ENCODE measurements around the gene ACOXL.

The ACOXL gene

GRCh38 chr2:110746586-110747521, 14.5 kb downstream of the ACOXL start:
- TF ChIP-seq CTCF (IDR thresholded peaks at IDR 0.05; ENCODE audit: control insufficient read depth, extremely low read depth, insufficient read depth) = no peak
- DNase-seq (ENCODE audit: low read depth) = no peak
- H3K4me3 ChIP-seq (ENCODE audit: low read depth, low read length) = peak overlapping the region; percentile 2; the same call in 1 of the 2 replicates

GRCh38 chr2:110747522-110748488, 15.4 kb downstream of the ACOXL start:
- TF ChIP-seq CTCF (IDR thresholded peaks at IDR 0.05; ENCODE audit: control insufficient read depth, extremely low read depth, insufficient read depth) = 0 out of 2 replicates have a peak, but pooled peaks have one; percentile 11
- DNase-seq (ENCODE audit: low read depth) = peak; percentile 58
- peak overlapping the region; percentile 2; the same call in 1 of the 2 replicates for H3K4me3 ChIP-seq (ENCODE audit: low read depth, low read length)

DNA sequence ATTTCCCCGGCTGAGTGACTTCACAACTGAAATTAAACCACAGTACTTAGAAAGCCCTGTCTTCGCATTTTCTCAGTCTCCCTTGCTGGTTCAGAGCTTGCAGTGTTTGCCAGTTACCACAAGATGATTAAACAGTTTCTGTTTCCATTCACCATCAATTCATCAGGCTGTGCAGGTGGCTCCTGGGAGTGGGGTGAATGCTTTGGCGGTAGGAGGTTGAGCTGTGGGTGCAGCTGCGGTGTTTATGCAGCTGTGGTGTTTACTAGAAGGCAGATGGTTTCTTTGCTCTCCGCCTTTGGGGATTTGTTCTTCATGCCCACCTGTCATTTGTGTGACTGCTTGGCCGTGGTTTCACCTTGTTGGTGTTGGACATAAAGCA, 16.1 kb downstream of the ACOXL start:
- TF ChIP-seq CTCF (IDR thresholded peaks at IDR 0.05; ENCODE audit: control insufficient read depth, extremely low read depth, insufficient read depth) = no peak
- DNase-seq (ENCODE audit: low read depth) = no peak
- H3K4me3 ChIP-seq (ENCODE audit: low read depth, low read length) = no peak overlapping the region

DNA sequence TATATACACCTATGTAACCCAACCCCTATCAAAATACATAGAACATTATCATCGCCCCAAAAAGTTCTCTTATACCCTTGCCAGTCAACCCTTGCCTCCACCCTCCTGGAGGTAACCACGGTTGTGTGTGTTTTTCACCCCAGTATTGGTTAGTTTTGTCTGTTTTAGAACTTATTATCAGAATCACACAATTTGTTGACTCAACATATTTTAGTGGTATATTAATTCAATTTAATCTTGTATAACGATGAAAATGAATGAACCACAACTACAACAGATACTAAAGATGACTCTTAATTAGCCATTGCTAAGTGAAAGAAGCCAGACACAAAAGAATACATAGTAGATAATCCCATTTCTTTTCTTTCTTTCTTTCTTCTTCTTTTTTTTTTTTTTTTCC, 19.3 kb downstream of the ACOXL start:
- no peak for TF ChIP-seq CTCF (IDR thresholded peaks at IDR 0.05; ENCODE audit: control insufficient read depth, extremely low read depth, insufficient read depth)
- H3K4me3 ChIP-seq (ENCODE audit: low read depth, low read length) = no peak overlapping the region
- DNase-seq (ENCODE audit: low read depth) = no peak

- H3K4me3 ChIP-seq (ENCODE audit: low read depth, low read length) = no peak overlapping the region
- TF ChIP-seq CTCF (IDR thresholded peaks at IDR 0.05; ENCODE audit: control insufficient read depth, extremely low read depth, insufficient read depth) = no peak
- no peak for DNase-seq (ENCODE audit: low read depth)
These were observed 20.5 kb downstream of the ACOXL start for GRCh38 chr2:110752871-110753270.

GRCh38 chr2:110755491-110756078, 23.2 kb downstream of the ACOXL start:
- peak; percentile 31; the same call in 1 of the 2 replicates for TF ChIP-seq CTCF (IDR thresholded peaks at IDR 0.05; ENCODE audit: control insufficient read depth, extremely low read depth, insufficient read depth)
- DNase-seq (ENCODE audit: low read depth) = no peak
- no peak overlapping the region for H3K4me3 ChIP-seq (ENCODE audit: low read depth, low read length)

Data from LNCaP clone FGC (cell line).